Keratinocyte (primary cell): Measurements from ENCODE around the gene SYT1. TPM values are rescaled to one million over a fixed set of nuclear protein-coding genes. Genes with fewer than 3 reads are reported as not detected.

Experiments used
- DNase-seq: peaks from one replicate; pipeline ENCODE4 v3.0.0-alpha.2; 2011; ENCODE audit warnings: low read depth, missing footprints, low spot score
- FAIRE-seq: peaks from 2 replicates; lab custom pipeline; 2011; peaks lifted over from hg19 to GRCh38; lab: Jason Lieb, UNC
- H2AFZ ChIP-seq: 2 replicates; pipeline ENCODE4 v1.6.0; 2012; ENCODE audit warnings: low read length, control low read depth, inconsistent platforms; ENCODE audit not compliant: control insufficient read depth
- H3K27ac ChIP-seq: 2 replicates; pipeline ENCODE4 v1.5.1; 2011; ENCODE audit warnings: low read length; ENCODE audit not compliant: control insufficient read depth, insufficient read depth
- H3K27me3 ChIP-seq: 3 replicates; pipeline ENCODE4 v1.6.0; 2011; ENCODE audit warnings: low read length; ENCODE audit not compliant: control insufficient read depth, insufficient read depth; ENCODE audit errors: extremely low read depth
- H3K36me3 ChIP-seq, 2 experiments: 2 replicates in 1 of 2; 3 replicates in 1 of 2; pipeline ENCODE4 v1.5.1; 2011; ENCODE audit warnings: low read length in 2 of 2, mild to moderate bottlenecking in 1 of 2; ENCODE audit not compliant: control insufficient read depth in 2 of 2, insufficient read depth in 2 of 2; ENCODE audit errors: extremely low read depth in 1 of 2
- H3K4me1 ChIP-seq: 3 replicates; pipeline ENCODE4 v1.5.1; 2011; ENCODE audit warnings: low read length; ENCODE audit not compliant: control insufficient read depth, insufficient read depth; ENCODE audit errors: extremely low read depth
- H3K4me2 ChIP-seq: 3 replicates; pipeline ENCODE4 v1.6.0; 2011; ENCODE audit warnings: low read depth, low read length; ENCODE audit not compliant: control insufficient read depth, insufficient read depth; ENCODE audit errors: extremely low read depth
- H3K4me3 ChIP-seq, 3 experiments: fragments of 200-600 bp in 1 of 3; sonication (generic) in 1 of 3; 2 replicates in 2 of 3; 3 replicates in 1 of 3; pipeline ENCODE4 v1.5.1; 2011 to 2016; ENCODE audit warnings: low read length in 3 of 3, mild to moderate bottlenecking in 3 of 3, control low read depth in 2 of 3, inconsistent platforms in 1 of 3, low read depth in 1 of 3, mixed read lengths in 1 of 3, mixed run types in 1 of 3, moderate library complexity in 1 of 3; ENCODE audit not compliant: control insufficient read depth in 2 of 3, insufficient read depth in 2 of 3; ENCODE audit errors: extremely low read depth in 1 of 3
- H3K79me2 ChIP-seq: 2 replicates; pipeline ENCODE4 v1.6.0; 2012; ENCODE audit warnings: low read length; ENCODE audit not compliant: control insufficient read depth, insufficient read depth
- H3K9ac ChIP-seq: 3 replicates; pipeline ENCODE4 v1.6.0; 2011; ENCODE audit warnings: low read length; ENCODE audit not compliant: control insufficient read depth, insufficient read depth; ENCODE audit errors: extremely low read depth
- H3K9me1 ChIP-seq: 3 replicates; pipeline ENCODE4 v1.6.0; 2011; ENCODE audit warnings: low read length; ENCODE audit not compliant: control insufficient read depth, insufficient read depth; ENCODE audit errors: extremely low read depth
- H3K9me3 ChIP-seq: 2 replicates; pipeline ENCODE4 v1.5.1; 2012; ENCODE audit warnings: low read depth, low read length; ENCODE audit not compliant: control insufficient read depth
- H4K20me1 ChIP-seq: 3 replicates; pipeline ENCODE4 v1.6.0; 2011; ENCODE audit warnings: low read length; ENCODE audit not compliant: control insufficient read depth, insufficient read depth; ENCODE audit errors: extremely low read depth
- EZH2 ChIP-seq: IDR thresholded peaks from one replicate; pipeline ENCODE4 v1.6.1; 2012; ENCODE audit warnings: inconsistent platforms, mild to moderate bottlenecking, low read length, moderate library complexity
- dilution Hi-C: fragments of 300-500 bp; cut with MboI; formaldehyde crosslinking; loops from one replicate; pipeline ENCODE4 v1.7.0; 2020; ENCODE audit warnings: low sequenced_read_pairs; ENCODE audit not compliant: extremely low pct_ligation_motif_present
- polyA plus RNA-seq, 5 experiments: library from polyadenylated mRNA; depleted of rRNA in 3 of 5; stranded (reverse) in 3 of 5; stranded (forward) in 1 of 5; unstranded in 1 of 5; fragments of >200 nt; gene quantifications; 1 replicate in 1 of 5; 2 replicates in 3 of 5; 3 replicates in 1 of 5; pipeline versions ENCODE4 v1.2.1 to v1.2.3, GENCODE V29; 2011 to 2012; ENCODE audit warnings: missing spikeins in 2 of 5, low read depth in 1 of 5, low replicate concordance in 1 of 5
- TF ChIP-seq, protein P1 (sequence below), 3 experiments: IDR thresholded peaks in 1 of 3; conservative IDR thresholded peaks in 1 of 3; optimal IDR thresholded peaks in 1 of 3; 2 replicates in 2 of 3; 3 replicates in 1 of 3; pipeline versions ENCODE3 to v1.5.1; 2011; ENCODE audit warnings: low read length in 3 of 3, mild to moderate bottlenecking in 3 of 3, moderate library complexity in 2 of 3, control low read depth in 1 of 3, inconsistent platforms in 1 of 3; ENCODE audit not compliant: insufficient read depth in 2 of 3; ENCODE audit errors: extremely low read depth in 1 of 3

The SYT1 gene
- polyA plus RNA-seq, 1 donor (not counting 4 experiments of a cell fraction or from before 2014, with no cell fraction given), result 6.1 TPM

DNA sequence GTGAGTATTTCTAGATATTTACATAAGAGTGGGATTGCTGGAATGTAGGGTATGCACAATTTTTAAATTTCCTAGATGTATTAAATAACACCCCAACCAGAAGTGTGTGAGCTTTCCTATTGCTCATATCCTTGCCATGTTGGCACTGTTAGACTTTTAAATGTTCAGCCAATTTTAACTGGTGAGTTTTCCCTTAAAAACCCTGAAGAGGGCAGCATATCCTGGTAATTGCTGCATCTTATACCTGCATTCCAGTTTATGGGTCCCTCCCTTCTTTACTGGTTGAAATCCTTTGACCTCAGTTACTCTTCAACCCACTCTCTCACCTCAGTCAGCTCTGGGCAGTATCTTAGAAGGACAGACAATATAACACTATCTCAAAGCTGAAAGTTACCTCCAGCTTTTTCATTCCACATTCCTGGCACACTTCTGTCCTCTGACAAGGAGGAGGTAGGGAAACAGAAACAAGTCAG is 555.6 kb downstream of the SYT1 start:
- Histone ChIP-seq H3K27me3 (no peaks in the 10 kb centered on the region), H3K9ac (no peak overlapping the region), H3K4me3 (no peak overlapping the region), H3K27ac (peak overlapping the region; percentile 44), H3K4me2 (peak overlapping the region; percentile 16), H3K79me2 (no peaks in the 10 kb centered on the region), H2AFZ (peak overlapping the region; percentile 4), H3K9me3 (no peaks in the 10 kb centered on the region), H3K36me3 (no peaks in the 10 kb centered on the region), H3K9me1 (no peaks in the 10 kb centered on the region), H3K4me1 (peaks cover 58% of the 10 kb centered on the region), H4K20me1 (no peaks in the 10 kb centered on the region)
- TF ChIP-seq, protein P1, sequence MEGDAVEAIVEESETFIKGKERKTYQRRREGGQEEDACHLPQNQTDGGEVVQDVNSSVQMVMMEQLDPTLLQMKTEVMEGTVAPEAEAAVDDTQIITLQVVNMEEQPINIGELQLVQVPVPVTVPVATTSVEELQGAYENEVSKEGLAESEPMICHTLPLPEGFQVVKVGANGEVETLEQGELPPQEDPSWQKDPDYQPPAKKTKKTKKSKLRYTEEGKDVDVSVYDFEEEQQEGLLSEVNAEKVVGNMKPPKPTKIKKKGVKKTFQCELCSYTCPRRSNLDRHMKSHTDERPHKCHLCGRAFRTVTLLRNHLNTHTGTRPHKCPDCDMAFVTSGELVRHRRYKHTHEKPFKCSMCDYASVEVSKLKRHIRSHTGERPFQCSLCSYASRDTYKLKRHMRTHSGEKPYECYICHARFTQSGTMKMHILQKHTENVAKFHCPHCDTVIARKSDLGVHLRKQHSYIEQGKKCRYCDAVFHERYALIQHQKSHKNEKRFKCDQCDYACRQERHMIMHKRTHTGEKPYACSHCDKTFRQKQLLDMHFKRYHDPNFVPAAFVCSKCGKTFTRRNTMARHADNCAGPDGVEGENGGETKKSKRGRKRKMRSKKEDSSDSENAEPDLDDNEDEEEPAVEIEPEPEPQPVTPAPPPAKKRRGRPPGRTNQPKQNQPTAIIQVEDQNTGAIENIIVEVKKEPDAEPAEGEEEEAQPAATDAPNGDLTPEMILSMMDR (optimal IDR thresholded peaks at IDR 0.05 in 1 of 3, IDR thresholded peaks at IDR 0.05 in 1 of 3, conservative IDR thresholded peaks at IDR 0.05 in 1 of 3; ENCODE audit: extremely low read depth in 1 of 3, insufficient read depth in 2 of 3, low read length in 3 of 3), result peak; percentile 37 to 62 (median 53)
- no peak for TF ChIP-seq EZH2
- FAIRE-seq, result peak; percentile 96
- dilution Hi-C loops, result no loop called here
- DNase-seq, result no peak

DNA sequence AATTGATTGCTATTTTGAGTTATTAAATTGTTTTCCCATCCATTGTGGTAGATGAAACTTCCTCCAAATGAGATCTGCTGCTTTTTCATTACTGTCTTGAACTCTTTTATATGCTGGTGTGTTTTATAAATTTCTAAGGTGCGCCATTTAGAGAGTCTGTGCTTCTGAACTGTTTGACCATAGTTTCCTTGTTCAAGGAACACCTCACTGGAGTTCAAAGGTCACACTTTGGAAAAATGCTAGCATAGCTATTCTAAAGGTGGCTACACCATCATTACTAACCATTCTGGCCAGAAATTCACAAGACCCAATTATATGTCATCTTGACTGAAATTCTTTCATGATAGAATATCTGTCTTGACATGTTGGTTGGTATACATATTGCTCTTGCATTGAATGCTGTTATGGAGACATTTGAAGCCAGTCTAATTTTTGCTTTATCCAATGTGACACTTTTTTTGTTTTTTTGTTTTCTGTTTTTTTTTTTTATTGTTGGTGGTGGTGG is 556.7 kb downstream of the SYT1 start:
- no peaks in the 10 kb centered on the region for H3K36me3 ChIP-seq
- H3K4me1 ChIP-seq, result peaks cover 48% of the 10 kb centered on the region
- H3K4me2 ChIP-seq, result no peak overlapping the region
- no peak overlapping the region for H3K9ac ChIP-seq
- no peaks in the 10 kb centered on the region for H4K20me1 ChIP-seq
- no peaks in the 10 kb centered on the region for H3K9me1 ChIP-seq
- dilution Hi-C loops, result no loop called here
- H3K27ac ChIP-seq, result no peak overlapping the region
- H3K4me3 ChIP-seq, result no peak overlapping the region
- no peaks in the 10 kb centered on the region for H3K9me3 ChIP-seq
- H3K79me2 ChIP-seq, result no peaks in the 10 kb centered on the region
- no peak for FAIRE-seq
- no peak for DNase-seq
- no peaks in the 10 kb centered on the region for H3K27me3 ChIP-seq
- H2AFZ ChIP-seq, result no peak overlapping the region
- no peak for TF ChIP-seq EZH2
- TF ChIP-seq, protein P1 (optimal IDR thresholded peaks at IDR 0.05 in 1 of 3, IDR thresholded peaks at IDR 0.05 in 1 of 3, conservative IDR thresholded peaks at IDR 0.05 in 1 of 3; ENCODE audit: extremely low read depth in 1 of 3, insufficient read depth in 2 of 3, low read length in 3 of 3), result no peak
